K562 (cell line): ENCODE measurements around the gene C1orf174. TPM values are rescaled to one million over a fixed set of nuclear protein-coding genes. Genes with fewer than 3 reads are reported as not detected.
A peak's percentile ranks its signal among the peaks of the same experiment; 100 is the strongest.

Experiments used
- ATAC-seq: fragments of 200-7000 bp; cut with Tn5 transposase; 3 replicates; pipeline ENCODE4 v1.9.1; 2020; ENCODE audit warnings: moderate library complexity
- BruUV-seq: library from RNA; stranded (reverse); fragments of 400-500 nt; replicated peaks from 2 replicates; lab custom pipeline; 2021; lab: Mats Ljungman, UMichigan
- CTCF ChIA-PET: fragments of 300-600 bp; formaldehyde crosslinking; extraction: SDS; loops from one replicate; lab custom pipeline; 2021; ENCODE audit warnings: low intra/inter-chr PET ratio; lab: Yijun Ruan, JAX
- POLR2A ChIA-PET: fragments of 300-600, 350-650 bp; sonication (Branson Sonifier 250); formaldehyde crosslinking; extraction: SDS; loops from one replicate; lab custom pipeline; 2021; ENCODE audit warnings: antibody characterized with exemption, inconsistent platforms; lab: Yijun Ruan, JAX
- DNase-seq, 4 experiments: peaks; one replicate each; pipeline versions ENCODE4 v3.0.0 to v3.0.0-alpha.2; 2011 to 2018; ENCODE audit warnings: low spot score in 3 of 4, mixed read lengths in 3 of 4; ENCODE audit errors: extremely low read depth in 1 of 4
- FAIRE-seq: peaks from 2 replicates; lab custom pipeline; 2011; peaks lifted over from hg19 to GRCh38; lab: Jason Lieb, UNC
- H2AFZ ChIP-seq: 2 replicates; pipeline ENCODE4 v1.6.0; 2011; ENCODE audit warnings: low read depth, low read length, control low read depth, inconsistent platforms
- H3K27ac ChIP-seq: fragments of 200-600 bp; 3 replicates; pipeline ENCODE4 v1.8.0; 2011; ENCODE audit warnings: low read depth, mild to moderate bottlenecking, control low read depth, inconsistent platforms, low read length, moderate library complexity, mixed read lengths; ENCODE audit errors: extremely low read depth
- H3K27me3 ChIP-seq, 2 experiments: fragments of 300-600 bp in 1 of 2; 2 replicates in 1 of 2; 3 replicates in 1 of 2; pipeline versions ENCODE4 v1.6.0 to v1.8.0; 2011; ENCODE audit warnings: inconsistent platforms in 2 of 2, low read length in 2 of 2, mild to moderate bottlenecking in 1 of 2, mixed read lengths in 1 of 2, moderate library complexity in 1 of 2; ENCODE audit not compliant: control insufficient read depth in 2 of 2, insufficient read depth in 2 of 2
- H3K36me3 ChIP-seq: fragments of 300-600 bp; 3 replicates; pipeline ENCODE4 v1.8.0; 2011; ENCODE audit warnings: mild to moderate bottlenecking, low read length, inconsistent platforms; ENCODE audit not compliant: control insufficient read depth, insufficient read depth
- H3K4me1 ChIP-seq, 2 experiments: fragments of 200-600 bp in 1 of 2; replicated peaks in 1 of 2; 2 replicates in 1 of 2; 3 replicates in 1 of 2; pipeline versions ENCODE4 v1.5.1 to v1.8.0; 2011; ENCODE audit warnings: inconsistent platforms in 2 of 2, low read length in 2 of 2, mild to moderate bottlenecking in 1 of 2, mixed read lengths in 1 of 2, moderate library complexity in 1 of 2; ENCODE audit not compliant: control insufficient read depth in 2 of 2, insufficient read depth in 2 of 2
- H3K4me2 ChIP-seq: 2 replicates; pipeline ENCODE4 v1.6.1; 2011; ENCODE audit warnings: low read length, control low read depth, inconsistent platforms, mixed read lengths; ENCODE audit not compliant: insufficient read depth
- H3K4me3 ChIP-seq: fragments of 200-600 bp; sonication (generic), shearing (Covaris generic); 2 replicates; pipeline ENCODE4 v1.5.1; 2016; ENCODE audit warnings: control low read depth, inconsistent platforms
- H3K79me2 ChIP-seq: fragments of 200-600 bp; 3 replicates; pipeline ENCODE4 v1.8.0; 2011; ENCODE audit warnings: low read length, inconsistent platforms; ENCODE audit not compliant: control insufficient read depth, insufficient read depth
- H3K9ac ChIP-seq, 2 experiments: 2 replicates each; pipeline versions ENCODE4 v1.6.0 to v1.6.1; 2011; ENCODE audit warnings: low read depth in 2 of 2, low read length in 2 of 2, control low read depth in 1 of 2, inconsistent platforms in 1 of 2, mild to moderate bottlenecking in 1 of 2, mixed read lengths in 1 of 2; ENCODE audit not compliant: insufficient read depth in 1 of 2
- H3K9me1 ChIP-seq: one replicate; pipeline ENCODE4 v1.6.0; 2011; ENCODE audit warnings: inconsistent platforms, mild to moderate bottlenecking, low read length, moderate library complexity; ENCODE audit not compliant: control insufficient read depth, insufficient read depth
- H3K9me3 ChIP-seq: replicated peaks from 2 replicates; pipeline ENCODE4 v1.5.1; 2011; ENCODE audit warnings: low read depth, low read length, inconsistent platforms; ENCODE audit not compliant: control insufficient read depth, insufficient read depth
- H4K20me1 ChIP-seq: replicated peaks from 2 replicates; pipeline ENCODE4 v1.6.1; 2011; ENCODE audit warnings: low read length, inconsistent platforms, mixed read lengths; ENCODE audit not compliant: control insufficient read depth, insufficient read depth
- ETS1 ChIP-seq: conservative IDR thresholded peaks from 2 replicates; pipeline ENCODE4 v1.6.1; 2011; ENCODE audit warnings: low read depth, mild to moderate bottlenecking, low read length; ENCODE audit not compliant: control insufficient read depth
- FOXP4 ChIP-seq: sonication (generic); formaldehyde crosslinking; IDR thresholded peaks from 2 replicates; pipeline ENCODE4 v1.8.0; 2022; ENCODE audit warnings: mild to moderate bottlenecking, missing genetic modification reagents, borderline replicate concordance
- HNRNPL ChIP-seq: fragments of 200-400 bp; formaldehyde crosslinking; IDR thresholded peaks from 2 replicates; pipeline ENCODE4 v1.6.1; 2017; ENCODE audit warnings: low read depth, mild to moderate bottlenecking, low read length
- PCBP1 ChIP-seq: fragments of 200-400 bp; formaldehyde crosslinking; IDR thresholded peaks from 2 replicates; pipeline ENCODE4 v1.6.1; 2018; ENCODE audit warnings: mild to moderate bottlenecking, low read depth, low read length; ENCODE audit not compliant: poor library complexity, severe bottlenecking
- SETDB1 ChIP-seq: IDR thresholded peaks from one replicate; pipeline ENCODE4 v1.6.1; 2012; ENCODE audit warnings: low read length, control low read depth, inconsistent platforms
- SMAD1 ChIP-seq: fragments of 150-350 bp; IDR thresholded peaks from 2 replicates; pipeline ENCODE4 v1.6.1; 2014; ENCODE audit warnings: low read length, low read depth; ENCODE audit not compliant: partially characterized antibody
- VEZF1 ChIP-seq: fragments of 200-800 bp; sonication (Bioruptor generic); IDR thresholded peaks from 2 replicates; pipeline ENCODE4 v1.6.1; 2017; ENCODE audit warnings: missing genetic modification characterization, missing compliant biosample characterization
- ZNF449 ChIP-seq: fragments of 250-450 bp; sonication (Bioruptor Pico); IDR thresholded peaks from 2 replicates; pipeline ENCODE4 v1.8.0; 2022; ENCODE audit warnings: moderate library complexity, mild to moderate bottlenecking, inconsistent platforms
- WGBS: fragments of 100-300 bp; shearing (Covaris generic); methylation state at CpG from one replicate; pipeline ENCODE4 v1.1.6; 2016; ENCODE audit warnings: low coverage, mixed read lengths; ENCODE audit not compliant: insufficient coverage; ENCODE audit errors: missing lambda C conversion rate; 5-methylcytosine and 5-hydroxymethylcytosine counted together
- in situ Hi-C: fragments of 300-500 bp; cut with MboI; formaldehyde crosslinking; loops from 4 replicates; pipeline ENCODE4 v1.15.0; 2018; ENCODE audit warnings: inconsistent platforms, mixed read lengths
- intact Hi-C: fragments of 100-400 bp; cut with micrococcal nuclease; formaldehyde crosslinking; loops from 2 replicates; pipeline ENCODE4 v1.14.2; 2022
- polyA plus RNA-seq, 8 experiments: library from polyadenylated mRNA; depleted of rRNA in 4 of 8; stranded (reverse) in 5 of 8; unstranded in 3 of 8; fragments of >200 nt; fragmentation: Nextera tagmentation in 2 of 8; fragmentation: Illumina TruSeq in 1 of 8; extraction: Ambion mirVana in 2 of 8; extraction: Trizol in 1 of 8; gene quantifications; 2 replicates each; pipeline versions ENCODE4 v1.2.1 to v1.2.3, GENCODE V29; 2011 to 2014; ENCODE audit warnings: inconsistent platforms in 1 of 8, missing spikeins in 1 of 8
- total RNA-seq, 7 experiments: library from RNA; depleted of rRNA in 6 of 7; stranded (reverse); fragments of >200 nt in 6 of 7; fragmentation: Illumina TruSeq in 2 of 7; extraction: Trizol in 2 of 7; gene quantifications; 2 replicates each; pipeline versions ENCODE4 v1.2.1 to v1.2.3, GENCODE V29; 2011 to 2021; ENCODE audit warnings: low replicate concordance in 1 of 7

The C1orf174 gene
- total and polyA plus RNA-seq, 9 of the 15 experiments (the other 6 are each of a cell fraction or from before 2014, with no cell fraction given), result 38.5 to 64.9 (median 45.4) TPM

DNA sequence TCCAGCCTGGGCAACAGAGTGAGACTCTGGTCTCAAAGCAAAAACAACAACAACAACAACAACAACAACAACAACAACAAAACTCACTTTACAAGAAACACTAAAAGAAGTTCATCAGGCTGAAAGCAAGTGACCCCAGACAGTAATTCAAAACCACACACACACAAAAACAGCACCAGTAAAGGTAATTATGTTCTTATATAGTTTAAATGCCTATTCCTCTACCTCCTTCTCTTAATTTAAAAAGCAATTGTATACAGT, 1.7 kb downstream of the C1orf174 start:
- H3K36me3 ChIP-seq, result peaks cover 30% of the 10 kb centered on the region; the same call in 2 of the 3 replicates
- no peak for FAIRE-seq
- DNase-seq, result no peak
- peak overlapping the region; percentile 29 for H3K4me2 ChIP-seq
- CTCF ChIA-PET, result no interaction called here
- no peaks in the 10 kb centered on the region for H3K9me1 ChIP-seq
- H3K79me2 ChIP-seq, result peaks cover 64% of the 10 kb centered on the region
- no peak overlapping the region for H3K27ac ChIP-seq
- no peak overlapping the region for H3K4me3 ChIP-seq
- no peak overlapping the region for H3K9ac ChIP-seq
- TF ChIP-seq FOXP4 (CRISPR knock-in tag), result 0 out of 2 replicates have a peak, but pooled peaks have one; percentile 1
- no peak for TF ChIP-seq SETDB1
- peaks cover 0 to 32% of the 10 kb centered on the region in 2 experiments; a peak in 4 of 5 replicates for H3K4me1 ChIP-seq
- H3K27me3 ChIP-seq, result no peaks in the 10 kb centered on the region
- in situ Hi-C loops (no loop called here), intact Hi-C loops (no loop called here)
- no TSS peak for BruUV-seq
- POLR2A ChIA-PET, result no interaction called here
- ATAC-seq, result no peak
- no peaks in the 10 kb centered on the region for H3K9me3 ChIP-seq
- H4K20me1 ChIP-seq, result peaks cover 10% of the 10 kb centered on the region; the same call in 1 of the 2 replicates
- H2AFZ ChIP-seq, result no peak overlapping the region

DNA sequence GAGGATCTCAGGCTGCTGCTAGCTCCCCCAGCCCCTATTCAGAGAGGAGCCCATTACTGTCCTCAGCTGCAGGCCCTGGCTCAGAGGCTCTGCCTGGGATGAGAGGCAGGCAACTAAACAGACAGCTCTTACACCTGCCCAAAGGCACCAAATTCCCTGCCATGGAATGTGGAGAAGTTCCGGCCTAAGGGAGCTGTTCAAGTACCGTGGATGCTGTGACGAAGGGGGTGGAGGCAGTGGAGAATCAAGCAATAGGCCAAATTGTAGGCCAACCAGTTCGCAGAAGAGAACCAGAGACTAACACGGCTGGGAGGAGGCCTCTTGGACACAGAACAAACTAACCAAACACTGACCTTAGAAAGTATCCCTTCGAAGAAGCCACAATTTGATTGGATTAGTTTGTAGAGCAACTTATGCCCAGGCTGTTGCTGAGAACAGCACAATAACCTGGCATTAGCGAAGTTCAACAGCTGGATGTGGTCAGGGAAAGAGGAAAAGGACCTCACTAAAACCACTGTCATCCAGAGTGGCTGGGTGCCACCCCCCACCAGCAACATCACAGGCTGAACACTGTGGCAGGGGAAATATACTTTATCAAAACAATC, 3.6 kb downstream of the C1orf174 start:
- H3K27ac ChIP-seq, result no peak overlapping the region
- BruUV-seq, result no TSS peak
- H3K4me1 ChIP-seq, result peaks cover 0 to 23% of the 10 kb centered on the region in 2 experiments; a peak in 4 of 5 replicates
- CTCF ChIA-PET, result no interaction called here
- H3K4me2 ChIP-seq, result no peak overlapping the region
- H2AFZ ChIP-seq, result no peak overlapping the region
- FAIRE-seq (no peak), ATAC-seq (no peak), DNase-seq (no peak)
- H3K9ac ChIP-seq, result peak overlapping the region in 1 of 2 experiments; percentile 9; a peak in 1 of 4 replicates
- peaks cover 10% of the 10 kb centered on the region; the same call in 1 of the 2 replicates for H4K20me1 ChIP-seq
- H3K9me1 ChIP-seq, result no peaks in the 10 kb centered on the region
- H3K36me3 ChIP-seq, result peaks cover 41% of the 10 kb centered on the region; the same call in 2 of the 3 replicates
- intact Hi-C loops, result no loop called here
- in situ Hi-C loops, result no loop called here
- H3K9me3 ChIP-seq, result no peaks in the 10 kb centered on the region
- no peaks in the 10 kb centered on the region for H3K27me3 ChIP-seq
- POLR2A ChIA-PET, result interaction anchor here (0.6 to 0.8 kb wide), 2 partner anchors 10 to 992 kb away, joined by 3 to 5 read pairs; no protein-coding TSS in a partner anchor
- WGBS, result 89% methylated on average over 7 of the region's 7 CpGs
- peaks cover 73% of the 10 kb centered on the region for H3K79me2 ChIP-seq
- H3K4me3 ChIP-seq, result no peak overlapping the region
- TF ChIP-seq SMAD1 (no peak), ZNF449 (no peak), PCBP1 (no peak), HNRNPL (no peak), VEZF1 (CRISPR knock-in tag) (no peak), ETS1 (no peak)
